ENCODE results near the gene KIAA0753.
"Not testable (repeated sequence)": the region's sequence is repeated elsewhere in the genome, so short reads cannot be mapped to it uniquely, and the experiment has no call there.

Gene KIAA0753

DNA sequence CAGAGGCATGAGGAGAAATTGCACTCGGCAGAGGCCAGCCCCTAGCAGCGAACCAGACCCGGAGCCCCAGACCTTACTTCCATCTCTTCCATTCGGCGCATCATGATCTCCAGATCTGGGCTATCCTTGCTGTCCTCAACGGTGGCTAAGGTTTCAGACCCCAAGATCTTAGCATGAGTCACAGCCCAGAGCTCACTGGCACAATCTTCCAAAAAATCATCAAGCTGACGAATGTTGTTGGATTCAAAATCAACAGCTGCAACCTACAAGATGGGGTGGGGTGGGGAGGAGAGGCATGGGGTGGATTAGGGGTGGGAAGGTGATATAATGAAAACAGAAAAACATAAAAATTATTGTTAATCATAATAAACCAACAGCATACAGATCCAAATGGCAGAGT lies 44.4 kb downstream of the KIAA0753 start:
- no peak for DNase-seq

DNA sequence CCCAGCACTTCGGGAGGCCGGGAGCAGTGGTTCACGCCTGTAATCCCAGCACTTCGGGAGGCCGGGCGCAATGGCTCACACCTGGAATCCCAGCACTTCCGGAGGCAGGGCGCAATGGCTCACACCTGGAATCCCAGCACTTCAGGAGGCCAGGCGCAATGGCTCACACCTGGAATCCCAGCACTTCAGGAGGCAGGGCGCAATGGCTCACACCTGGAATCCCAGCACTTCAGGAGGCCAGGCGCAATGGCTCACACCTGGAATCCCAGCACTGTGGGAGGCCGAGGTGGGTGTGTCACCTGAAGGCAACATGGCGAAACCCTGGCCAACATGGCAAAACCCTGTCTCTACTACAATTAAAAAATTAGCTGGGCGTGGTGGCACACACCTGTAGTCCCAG lies 47.1 kb downstream of the KIAA0753 start:
- DNase-seq: not testable (repeated sequence)

DNA sequence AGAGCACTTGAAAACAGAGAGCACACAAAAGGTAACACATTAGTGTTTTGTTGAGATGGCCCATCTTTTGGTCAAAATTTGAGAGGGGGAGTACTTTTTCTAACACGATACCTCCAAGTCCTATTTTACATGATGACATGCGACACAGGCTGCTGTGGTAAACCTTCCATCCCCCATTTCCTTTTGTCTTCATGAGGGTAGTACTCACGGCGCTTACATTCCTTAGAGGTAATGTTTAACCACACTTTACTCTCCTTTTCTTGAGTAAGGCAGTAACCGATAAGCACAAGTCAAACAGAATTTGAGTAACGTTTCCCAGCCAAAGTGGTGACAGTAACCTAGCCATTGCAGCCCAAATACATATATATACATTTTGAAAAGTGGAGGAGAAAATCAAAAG lies 48.3 kb downstream of the KIAA0753 start:
- DNase-seq: no peak

DNA sequence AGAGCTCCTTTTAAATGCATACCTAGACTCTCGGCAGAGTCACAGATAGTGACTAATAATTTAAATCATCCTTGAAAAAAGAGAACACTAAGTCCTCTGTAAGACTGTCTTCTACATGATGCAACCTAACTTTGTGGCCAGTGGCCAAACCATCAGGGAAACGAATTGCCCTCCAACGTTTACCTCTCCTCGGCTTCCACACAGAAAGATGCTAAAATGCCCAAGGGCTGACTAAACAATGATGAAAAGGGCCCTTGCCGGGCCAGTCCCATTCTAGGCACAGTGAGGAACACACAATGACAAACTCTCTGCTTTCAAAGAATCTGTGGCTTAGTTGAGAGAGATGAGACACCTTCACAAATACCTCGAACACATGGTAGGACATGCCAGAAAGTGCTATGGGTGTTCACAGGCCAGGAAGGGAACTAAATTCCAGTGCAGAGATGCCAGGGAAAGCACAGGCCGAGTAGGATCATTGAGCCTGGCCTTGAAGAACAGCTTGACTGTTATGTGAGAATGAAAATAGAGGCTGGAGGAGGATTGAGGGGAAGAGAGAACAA lies 48.8 kb downstream of the KIAA0753 start:
- no peak for DNase-seq

- DNase-seq: no peak
Measured at GRCh38 chr17:6589266-6589946, 51.1 kb downstream of the KIAA0753 start.

- no peak for DNase-seq
Measured at GRCh38 chr17:6588165-6588564, 52.3 kb downstream of the KIAA0753 start.

DNA sequence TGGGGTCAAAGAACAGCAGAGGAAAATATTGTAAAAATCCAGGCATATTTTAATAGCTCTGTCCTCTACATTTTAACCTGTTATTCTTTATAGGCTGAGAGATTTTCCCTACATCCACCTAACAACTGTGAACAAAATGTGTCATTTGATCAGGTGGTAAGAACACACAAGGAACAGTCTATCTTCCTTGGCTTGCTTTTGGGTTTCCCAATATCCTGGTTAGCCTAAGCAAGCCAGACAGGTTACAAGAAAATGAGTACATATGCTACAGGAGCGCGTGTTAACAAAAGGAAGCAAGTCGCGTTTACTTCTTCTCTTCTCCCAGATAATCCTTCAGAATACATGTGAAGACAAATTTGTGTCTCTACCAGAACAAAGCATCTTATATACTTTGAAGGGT lies 53.2 kb downstream of the KIAA0753 start:
- no peak for DNase-seq

- DNase-seq: no peak
Measured at GRCh38 chr17:6583411-6583810, 57.1 kb downstream of the KIAA0753 start.

DNA sequence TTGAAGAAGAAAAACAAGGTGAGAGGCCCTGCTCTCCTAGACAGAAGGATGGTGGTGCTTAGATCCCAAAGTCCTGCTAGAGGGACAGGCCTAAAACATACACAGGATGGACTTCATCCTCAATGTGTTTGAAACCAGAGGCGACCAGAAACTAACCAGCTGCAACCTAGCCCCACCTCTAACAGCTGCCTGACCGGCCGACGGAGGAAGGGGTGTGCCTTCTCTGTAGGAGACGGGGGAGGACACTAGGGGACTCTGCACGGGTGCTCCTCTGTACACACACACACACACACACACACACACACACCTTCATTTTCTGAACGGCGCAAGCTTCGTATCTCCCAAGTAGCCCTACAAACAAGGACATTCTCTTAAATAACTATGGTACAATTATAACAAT lies 59.9 kb downstream of the KIAA0753 start:
- DNase-seq: no peak

GRCh38 chr17:6578491-6578890 lies 62.0 kb downstream of the KIAA0753 start:
- DNase-seq: no peak

- no peak for DNase-seq
Measured at GRCh38 chr17:6577686-6578263, 62.7 kb downstream of the KIAA0753 start.

DNA sequence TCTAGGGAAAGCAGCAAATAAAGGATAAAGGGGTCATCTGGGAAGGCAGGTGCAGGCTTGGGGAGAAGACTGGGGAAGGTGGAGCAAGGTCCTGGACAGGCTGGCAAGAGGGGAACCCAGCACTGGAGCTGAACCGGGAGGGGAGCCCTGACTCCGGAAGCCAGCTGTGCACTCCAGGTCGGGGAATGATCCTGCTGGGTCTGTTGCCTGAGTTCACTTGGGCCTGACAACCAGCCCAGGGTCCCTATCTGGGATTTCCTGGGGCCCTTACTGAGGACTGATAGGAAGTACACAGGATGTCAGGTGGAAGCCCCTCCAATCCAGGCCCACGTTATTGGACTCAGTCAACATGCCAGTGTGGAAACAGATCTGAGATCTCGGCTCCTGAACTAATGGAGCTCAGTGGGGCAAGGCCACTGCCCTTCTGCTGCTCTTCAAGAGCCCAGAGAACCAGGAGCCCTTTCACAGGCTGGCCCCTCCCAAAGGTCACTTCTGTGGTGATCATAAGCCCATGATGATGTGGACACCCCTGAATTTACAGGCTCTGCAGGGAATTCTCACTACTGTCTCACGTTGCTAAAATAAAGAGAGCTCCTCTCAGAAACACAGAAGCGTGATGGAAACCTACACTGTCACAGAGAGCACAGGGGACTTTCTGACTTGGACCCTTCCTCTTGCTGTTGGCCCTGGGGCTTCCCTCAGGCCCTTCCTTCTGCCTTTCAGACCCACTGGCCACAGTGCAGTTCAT lies 64.3 kb downstream of the KIAA0753 start:
- no peak for DNase-seq

DNA sequence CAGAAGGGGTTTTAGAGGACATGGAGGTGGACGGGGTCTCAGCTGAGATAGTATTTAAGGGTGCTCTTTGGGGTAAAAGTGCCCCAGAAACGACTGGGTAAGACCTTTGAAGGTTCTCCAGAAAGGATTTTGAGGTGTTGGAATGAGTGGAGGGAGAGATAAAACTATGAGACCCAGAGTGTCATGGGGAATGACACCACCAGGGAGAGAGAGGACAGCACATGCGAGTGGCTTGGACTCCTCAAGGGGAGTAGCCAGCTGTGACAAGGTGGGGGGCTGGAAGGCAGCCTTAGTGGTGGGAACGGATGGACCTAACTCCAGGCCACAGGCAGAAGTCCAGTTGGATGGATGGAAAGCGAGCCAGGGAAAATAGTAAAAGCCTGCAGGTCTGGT lies 64.9 kb downstream of the KIAA0753 start:
- DNase-seq: no peak

DNA sequence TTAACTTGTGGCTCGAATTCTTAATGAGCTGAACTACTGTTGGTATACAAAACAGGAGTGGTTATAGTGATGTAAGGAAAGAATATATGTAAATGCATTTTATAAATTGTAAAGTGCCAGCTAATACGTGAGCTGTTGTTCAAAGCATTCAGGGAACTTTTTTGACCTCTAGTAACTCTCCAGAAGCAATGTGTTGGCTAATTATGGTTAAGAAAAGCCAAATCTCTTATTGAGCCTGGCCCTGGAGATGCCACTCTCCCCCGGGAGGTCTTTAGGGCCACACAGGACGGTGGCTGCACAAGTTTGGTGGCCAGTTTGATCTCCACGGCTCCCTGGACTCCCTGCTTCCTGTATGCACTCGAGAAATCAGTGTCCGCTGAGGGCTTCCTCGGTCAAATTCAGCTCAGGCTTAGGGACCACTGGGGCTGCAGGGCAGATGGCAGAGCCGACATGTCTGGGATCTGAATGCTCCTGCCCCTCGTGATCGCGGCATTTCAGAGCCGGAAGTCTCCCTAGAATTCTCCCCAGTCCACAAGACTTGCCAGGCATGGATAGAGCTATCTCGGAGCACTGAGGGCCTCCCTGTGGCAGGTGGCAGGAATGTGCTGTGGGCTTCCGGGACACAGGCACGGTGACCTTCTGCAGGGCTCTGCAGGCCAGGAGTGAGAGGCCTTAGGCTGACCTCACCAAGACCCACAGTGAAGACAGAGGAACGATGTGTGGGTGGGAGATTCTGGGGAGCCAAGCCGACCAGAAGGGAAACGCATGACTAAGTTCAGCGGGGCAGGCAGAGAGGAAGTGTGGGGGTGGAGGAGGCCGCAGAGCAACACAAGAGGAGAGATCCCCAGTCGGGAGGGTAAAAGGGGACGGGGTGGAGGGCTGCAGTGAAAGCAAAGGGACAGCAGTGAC lies 65.6 kb downstream of the KIAA0753 start:
- peak; percentile 4 for DNase-seq

DNA sequence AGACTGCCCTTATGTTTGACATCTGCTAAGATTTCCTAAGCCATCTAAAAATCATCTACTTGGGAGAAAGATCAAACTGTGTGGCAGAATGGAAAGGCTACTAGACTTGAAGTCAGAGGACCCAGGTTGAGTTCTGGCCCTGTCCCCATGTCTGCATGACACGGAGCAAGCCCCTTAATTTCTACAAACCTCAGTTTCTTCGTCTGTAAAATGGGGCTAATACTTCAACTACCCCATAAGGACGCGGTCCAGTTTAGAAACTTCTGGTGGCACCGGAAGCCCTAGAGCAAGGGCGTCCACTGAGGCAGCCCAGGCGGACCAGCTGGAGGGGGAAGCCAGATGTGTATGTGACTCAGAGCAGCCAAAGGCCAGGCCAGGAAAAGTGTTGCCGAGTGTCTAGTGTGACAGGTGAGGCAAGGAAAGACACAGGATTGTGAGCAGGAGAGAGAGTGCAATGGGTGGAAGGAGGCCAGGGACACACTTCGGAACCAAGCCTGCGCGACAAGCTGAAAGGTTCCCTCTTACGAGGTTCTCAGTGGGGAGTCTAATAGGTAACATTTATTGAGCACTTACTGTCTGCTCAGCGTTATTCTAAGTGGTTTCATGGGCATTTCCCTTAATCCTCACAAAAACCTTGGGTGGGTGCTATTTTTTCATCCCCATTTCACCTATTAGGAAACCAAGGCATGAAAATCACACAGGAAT lies 66.4 kb downstream of the KIAA0753 start:
- no peak for DNase-seq

DNA sequence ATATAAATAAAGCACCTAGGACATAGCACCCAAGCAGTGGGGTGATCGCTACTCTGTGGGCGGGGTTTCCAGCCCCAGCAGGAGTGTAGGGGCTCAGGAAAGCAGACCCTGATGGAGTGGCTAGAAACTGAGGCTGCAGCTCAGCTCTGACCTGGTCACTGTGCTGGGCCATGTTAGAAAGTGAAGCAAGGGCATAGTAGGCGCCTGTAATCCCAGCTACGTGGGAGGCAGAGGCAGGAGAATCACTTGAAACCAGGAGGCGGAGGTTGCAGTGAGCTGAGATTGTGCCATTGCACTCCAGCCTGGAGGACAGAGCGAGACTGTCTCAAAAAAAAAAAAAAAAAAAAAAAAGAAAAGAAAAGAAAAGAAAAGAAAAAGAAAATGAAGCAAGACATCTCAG lies 67.0 kb downstream of the KIAA0753 start:
- DNase-seq: not testable (repeated sequence)

GRCh38 chr17:6572972-6573370 lies 67.5 kb downstream of the KIAA0753 start:
- DNase-seq: no peak

GRCh38 chr17:6571452-6571781 lies 69.1 kb downstream of the KIAA0753 start:
- DNase-seq: no peak

DNA sequence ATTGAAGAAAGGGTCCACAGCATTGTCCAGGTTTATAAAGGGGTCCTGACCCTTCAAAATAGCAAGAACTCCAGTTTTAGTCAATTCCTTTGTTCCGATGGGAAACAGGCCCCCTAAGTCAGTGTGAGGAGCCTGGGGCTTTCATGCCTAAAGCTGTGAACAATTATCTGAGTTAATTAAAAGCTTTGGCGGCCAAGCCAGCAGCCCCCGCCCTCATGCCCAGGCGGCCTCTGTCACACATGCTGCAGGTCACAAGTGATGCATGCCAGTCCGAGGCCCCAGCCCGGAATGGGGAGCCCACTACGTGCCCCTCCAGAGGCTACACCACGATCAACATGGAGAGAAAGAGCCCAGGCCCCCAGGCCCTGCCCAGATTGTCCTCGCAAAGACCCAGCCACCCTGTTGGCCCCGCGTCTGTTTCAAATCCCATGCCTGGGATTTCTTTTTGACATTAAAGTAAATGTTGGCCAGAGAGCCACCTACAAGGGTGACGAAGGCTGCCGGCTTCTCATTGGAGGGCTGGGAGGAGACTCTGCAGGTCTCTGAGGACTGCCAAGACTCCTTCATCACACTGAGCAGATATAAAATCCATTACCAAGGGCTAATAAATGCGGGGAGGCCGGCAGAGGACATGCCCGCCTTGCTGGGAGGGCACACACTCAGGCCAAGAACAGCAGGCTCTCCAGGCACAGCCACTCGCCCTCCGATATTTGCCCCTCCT lies 69.6 kb downstream of the KIAA0753 start:
- DNase-seq: no peak

- DNase-seq: no peak
Measured at GRCh38 chr17:6569370-6570285, 70.9 kb downstream of the KIAA0753 start.

All from CD4-positive, alpha-beta T cell treated with Interleukin-10 for 1 hour (primary cell).